Islet precursor cell (in vitro differentiated cells): ENCODE data around the gene PPP1R27.

Experiments
- DNase-seq: peaks from one replicate; pipeline ENCODE4 v3.0.0-alpha.2; 2018

The PPP1R27 gene

GRCh38 chr17:81819708-81820107 is 15.1 kb downstream of the PPP1R27 start:
- no peak for DNase-seq

GRCh38 chr17:81817758-81818147 is 17.1 kb downstream of the PPP1R27 start:
- no peak for DNase-seq

- no peak for DNase-seq
Observed at GRCh38 chr17:81815646-81815986, 19.2 kb downstream of the PPP1R27 start.

GRCh38 chr17:81814748-81815645 is 19.9 kb downstream of the PPP1R27 start:
- DNase-seq, result no peak

GRCh38 chr17:81813861-81814683 is 20.8 kb downstream of the PPP1R27 start:
- DNase-seq, result no peak

GRCh38 chr17:81813371-81813684 is 21.5 kb downstream of the PPP1R27 start:
- no peak for DNase-seq

- DNase-seq, result no peak
Observed at GRCh38 chr17:81812571-81813370, 22.1 kb downstream of the PPP1R27 start.

GRCh38 chr17:81811705-81812570 is 22.9 kb downstream of the PPP1R27 start:
- no peak for DNase-seq

GRCh38 chr17:81810892-81811704 is 23.8 kb downstream of the PPP1R27 start:
- DNase-seq, result no peak

- DNase-seq, result no peak
Observed at GRCh38 chr17:81810476-81810875, 24.4 kb downstream of the PPP1R27 start.

GRCh38 chr17:81809556-81809998 is 25.3 kb downstream of the PPP1R27 start:
- no peak for DNase-seq

GRCh38 chr17:81808778-81809555 is 25.9 kb downstream of the PPP1R27 start:
- DNase-seq, result no peak

GRCh38 chr17:81807839-81808238 is 27.0 kb downstream of the PPP1R27 start:
- DNase-seq, result no peak

GRCh38 chr17:81807210-81807719 is 27.6 kb downstream of the PPP1R27 start:
- no peak for DNase-seq

- no peak for DNase-seq
Observed at GRCh38 chr17:81806461-81807209, 28.2 kb downstream of the PPP1R27 start.

GRCh38 chr17:81805707-81806460 is 29.0 kb downstream of the PPP1R27 start:
- no peak for DNase-seq

GRCh38 chr17:81804559-81805399 is 30.1 kb downstream of the PPP1R27 start:
- no peak for DNase-seq
